HG02798 (cell line): Measurements from ENCODE around the gene GPHN.
"Not testable (repeated sequence)": the region's sequence is repeated elsewhere in the genome, so short reads cannot be mapped to it uniquely, and the experiment has no call there.

Source experiments
- ATAC-seq: cut with Tn5 transposase; IDR thresholded peaks from one replicate; pipeline ENCODE4 v1.9.1; 2021; ENCODE audit warnings: mild to moderate bottlenecking; ENCODE audit not compliant: unreplicated experiment, poor library complexity

Gene GPHN

DNA sequence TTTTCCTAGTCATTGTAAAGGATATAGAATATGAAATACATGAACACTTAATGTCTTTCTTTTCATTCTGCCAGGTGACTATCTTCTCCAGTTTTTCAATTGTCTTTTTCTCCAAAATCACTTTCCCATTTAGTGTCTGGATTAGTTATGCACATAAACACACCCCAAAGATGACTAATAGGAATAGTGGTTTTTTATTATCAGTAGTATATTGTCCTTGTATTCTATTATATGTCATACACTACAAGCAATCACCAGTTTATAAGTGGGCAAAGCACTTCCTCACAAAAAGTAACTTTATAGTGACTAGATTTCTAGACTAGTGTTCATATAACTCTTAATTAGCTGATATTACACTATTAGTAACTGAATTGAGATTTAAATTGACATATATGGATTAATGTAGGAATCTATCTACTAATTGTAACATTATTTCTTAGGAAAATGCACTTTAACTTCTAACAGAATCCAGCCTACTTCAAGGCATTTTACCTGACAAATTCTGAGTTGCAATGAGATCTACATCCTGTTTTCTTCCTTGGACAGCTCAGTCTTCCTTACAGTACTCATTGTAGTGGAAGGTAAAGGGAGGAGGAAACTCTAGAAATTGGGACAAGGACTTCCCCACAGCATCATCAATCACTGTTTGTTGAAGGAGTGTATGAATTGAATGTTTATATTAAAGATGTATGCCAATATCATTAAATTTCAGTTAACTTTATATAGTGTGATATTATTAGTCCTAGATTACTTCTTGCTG lies 495.2 kb downstream of the GPHN start:
- ATAC-seq = no peak

DNA sequence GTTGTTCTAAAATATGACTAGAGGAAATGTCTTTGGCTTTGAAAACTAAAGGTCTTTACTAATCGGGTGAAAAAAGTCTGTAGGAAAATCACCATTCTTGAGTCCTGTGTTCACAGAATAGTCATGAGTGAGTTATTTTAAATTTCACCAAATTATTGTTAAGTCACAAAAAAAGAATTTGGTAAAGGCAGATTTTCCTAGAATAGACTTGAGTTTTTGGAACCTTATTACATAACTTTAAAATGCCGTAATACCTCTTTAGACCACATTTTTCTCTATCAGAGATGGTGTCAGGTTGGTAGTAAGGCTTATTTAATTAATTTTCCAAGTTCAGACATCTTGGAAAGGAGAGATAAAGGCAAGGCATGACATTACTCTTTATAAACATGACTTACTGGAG lies 496.6 kb downstream of the GPHN start:
- no peak for ATAC-seq

DNA sequence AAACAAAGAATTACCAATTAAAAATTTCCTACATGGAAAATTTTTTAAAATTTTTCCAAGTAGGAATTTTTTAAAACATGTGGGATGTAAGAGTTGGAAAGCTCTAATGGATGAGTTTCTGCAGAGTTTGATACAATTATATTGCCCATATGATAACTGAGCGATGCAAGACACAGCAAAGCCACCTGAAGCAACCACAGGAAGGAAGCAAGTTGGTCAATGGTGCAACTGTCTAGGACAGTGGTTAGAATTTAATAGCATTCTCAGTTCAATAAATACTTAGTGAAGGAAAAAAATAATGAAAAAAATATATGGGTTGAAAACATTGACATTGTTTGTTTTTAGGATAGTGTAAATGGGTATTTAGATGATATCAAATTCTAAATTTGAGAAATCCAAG lies 502.7 kb downstream of the GPHN start:
- ATAC-seq = no peak

DNA sequence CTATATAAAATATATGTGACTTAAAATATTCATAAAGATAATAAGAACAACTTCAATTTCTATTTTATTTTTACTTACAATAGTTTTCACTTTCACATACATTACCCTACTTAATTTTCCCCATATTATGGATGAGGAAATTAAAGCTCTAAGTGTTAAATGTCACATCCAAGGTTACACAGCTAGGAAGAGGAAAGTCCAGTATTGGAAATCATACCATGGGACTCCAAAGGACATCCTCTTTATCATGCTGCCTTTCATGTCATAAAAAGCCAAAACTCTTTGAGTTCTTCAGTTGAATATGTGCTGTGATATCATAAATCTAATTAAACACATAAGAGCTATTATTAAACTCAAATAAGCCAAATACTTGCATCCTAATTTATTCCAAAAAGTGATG lies 508.9 kb downstream of the GPHN start:
- ATAC-seq = no peak

DNA sequence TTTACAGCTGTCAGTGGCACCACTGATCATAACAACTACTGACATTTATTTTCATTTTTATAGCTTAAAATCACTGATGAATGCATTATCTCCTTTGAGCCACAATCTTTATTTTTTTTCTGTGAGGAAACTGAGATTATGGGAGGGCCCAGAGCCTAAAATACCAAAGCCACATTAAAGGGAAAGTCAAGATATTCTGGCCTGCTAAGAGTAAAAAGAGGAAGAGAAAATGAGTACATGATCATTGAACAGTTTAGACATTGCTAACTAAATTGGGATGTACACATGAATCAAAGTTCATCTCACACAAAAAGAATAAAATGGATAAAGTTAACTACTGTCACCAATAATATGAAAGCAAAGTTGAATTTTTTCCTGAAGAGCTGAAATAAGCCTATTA lies 510.8 kb downstream of the GPHN start:
- ATAC-seq = no peak

- no peak for ATAC-seq
Observed at GRCh38 chr14:67019796-67020195, 511.8 kb downstream of the GPHN start.

- no peak for ATAC-seq
Observed at GRCh38 chr14:67031920-67032774, 524.2 kb downstream of the GPHN start.

- ATAC-seq = no peak
Observed at GRCh38 chr14:67045440-67045839, 537.5 kb downstream of the GPHN start.

DNA sequence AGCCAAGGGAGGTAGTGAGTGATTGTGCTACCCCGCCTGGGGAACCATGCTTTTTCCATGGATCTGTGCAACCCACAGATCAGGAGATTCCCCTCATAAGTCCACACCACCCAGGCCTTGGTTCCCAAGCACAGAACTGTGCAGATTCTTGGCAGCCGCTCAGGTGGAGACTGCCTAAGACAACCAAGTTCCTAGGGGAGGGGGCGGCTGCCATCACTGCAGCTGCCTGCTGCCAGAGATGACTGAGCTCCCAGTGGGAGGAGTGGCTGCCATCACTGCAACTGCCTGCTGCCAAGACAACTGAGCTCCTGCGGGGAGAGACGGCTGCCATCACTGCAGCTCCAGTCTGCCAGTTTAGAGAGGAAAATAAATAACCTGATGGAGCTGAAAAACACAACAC lies 542.9 kb downstream of the GPHN start:
- ATAC-seq = no peak

GRCh38 chr14:67056684-67057083 lies 548.7 kb downstream of the GPHN start:
- ATAC-seq = no peak

DNA sequence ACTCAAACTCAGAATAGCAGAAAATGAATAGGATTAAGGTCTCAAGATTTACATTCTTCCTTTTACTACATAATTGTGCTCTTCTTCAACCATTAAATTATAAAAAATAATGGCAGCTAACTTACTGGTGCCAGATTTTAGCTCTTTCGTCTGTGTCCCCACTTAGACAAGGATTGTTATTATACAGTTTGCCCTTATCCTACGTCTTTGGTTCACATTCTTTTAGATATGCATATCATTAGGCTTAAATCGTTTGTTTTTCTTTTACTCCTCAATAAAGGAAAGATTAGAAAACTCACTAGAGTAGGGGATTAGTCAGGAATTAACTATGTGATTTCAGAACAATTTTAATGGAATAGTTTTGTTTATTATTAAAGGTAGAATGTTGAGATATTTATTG lies 551.6 kb downstream of the GPHN start:
- ATAC-seq = no peak

DNA sequence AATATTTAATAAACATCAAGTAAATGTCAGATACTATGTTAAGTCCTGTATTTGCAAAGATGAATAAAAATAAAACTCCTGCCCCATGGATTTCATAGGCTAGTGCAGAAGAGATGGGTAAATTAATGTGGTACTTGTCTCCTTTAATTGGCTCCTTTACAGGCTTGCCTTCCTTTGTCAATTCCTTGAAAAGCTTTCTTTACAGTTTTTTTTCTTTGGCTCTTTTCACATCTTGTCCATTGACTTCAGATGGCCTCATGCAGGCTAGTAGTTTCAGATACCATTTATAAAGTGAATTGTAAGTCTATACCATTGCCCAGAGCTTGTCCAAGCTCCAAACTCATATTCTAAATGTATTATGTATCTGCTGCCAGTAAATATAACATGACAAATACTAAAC lies 552.6 kb downstream of the GPHN start:
- no peak for ATAC-seq

DNA sequence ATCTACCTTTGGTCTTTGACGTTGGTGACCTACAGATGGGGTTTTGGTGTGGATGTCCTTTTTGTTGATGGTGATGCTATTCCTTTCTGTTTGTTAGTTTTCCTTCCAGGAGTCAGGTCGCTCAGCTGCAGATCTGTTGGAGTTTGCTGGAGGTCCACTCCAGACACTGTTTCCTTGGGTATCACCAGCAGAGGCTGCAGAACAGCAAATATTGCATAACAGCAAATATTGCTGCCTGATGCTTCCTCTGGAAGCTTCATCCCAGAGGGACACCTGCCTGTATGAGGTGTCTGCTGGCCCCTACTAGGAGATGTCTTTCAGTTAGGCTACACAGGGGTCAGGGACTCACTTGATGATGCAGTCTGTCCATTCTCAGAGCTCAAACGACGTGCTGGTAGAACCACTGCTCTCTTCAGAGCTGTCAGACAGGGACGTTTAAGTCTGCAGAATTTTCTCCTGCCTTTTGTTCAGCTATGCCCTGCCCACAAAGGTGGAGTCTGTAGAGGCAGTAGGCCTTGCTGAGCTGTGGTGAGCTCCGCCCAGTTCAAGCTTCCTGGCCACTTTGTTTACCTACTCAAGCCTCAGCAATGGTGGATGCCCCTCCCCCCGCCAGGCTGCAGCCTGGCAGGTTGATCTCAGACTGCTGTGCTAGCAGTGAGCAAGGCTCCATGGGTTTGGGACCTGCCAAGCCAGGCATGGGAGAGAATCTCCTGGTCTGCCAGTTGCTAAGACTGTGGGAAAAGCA lies 559.3 kb downstream of the GPHN start:
- ATAC-seq = not testable (repeated sequence)

DNA sequence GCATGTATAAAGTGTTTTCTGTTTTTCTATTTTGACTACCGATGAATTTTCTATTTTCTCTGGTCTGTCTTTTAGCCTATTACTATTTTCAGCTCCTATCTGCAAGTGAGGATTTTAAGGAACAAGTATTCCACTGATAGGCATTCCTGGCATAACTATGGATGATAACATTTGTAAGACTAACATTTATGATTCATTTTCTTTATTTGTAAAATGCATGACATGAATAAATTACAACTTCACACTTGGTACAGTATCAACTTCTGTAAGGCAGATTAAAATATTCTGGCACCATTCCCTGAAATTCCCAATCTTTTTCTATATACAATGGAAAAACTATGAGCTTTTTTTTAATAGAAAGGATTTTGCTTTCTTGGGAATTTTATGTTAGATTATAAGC lies 560.3 kb downstream of the GPHN start:
- no peak for ATAC-seq

DNA sequence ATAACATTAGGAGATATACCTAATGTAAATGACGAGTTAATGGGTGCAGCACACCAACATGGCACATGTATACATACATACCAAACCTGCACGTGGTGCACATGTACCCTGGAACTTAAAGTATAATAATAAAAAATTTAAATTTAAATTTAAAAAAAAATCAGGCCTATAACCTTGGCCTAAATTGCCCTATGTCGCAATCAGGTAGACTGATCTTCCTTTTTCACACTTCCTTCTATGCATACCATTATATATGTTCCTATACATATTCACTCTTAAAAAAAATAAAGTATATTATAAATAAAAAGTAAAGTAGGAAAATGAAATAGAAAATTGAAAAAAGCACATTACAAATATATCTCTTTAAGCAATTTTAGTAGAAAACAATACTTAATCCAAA lies 563.6 kb downstream of the GPHN start:
- no peak for ATAC-seq

DNA sequence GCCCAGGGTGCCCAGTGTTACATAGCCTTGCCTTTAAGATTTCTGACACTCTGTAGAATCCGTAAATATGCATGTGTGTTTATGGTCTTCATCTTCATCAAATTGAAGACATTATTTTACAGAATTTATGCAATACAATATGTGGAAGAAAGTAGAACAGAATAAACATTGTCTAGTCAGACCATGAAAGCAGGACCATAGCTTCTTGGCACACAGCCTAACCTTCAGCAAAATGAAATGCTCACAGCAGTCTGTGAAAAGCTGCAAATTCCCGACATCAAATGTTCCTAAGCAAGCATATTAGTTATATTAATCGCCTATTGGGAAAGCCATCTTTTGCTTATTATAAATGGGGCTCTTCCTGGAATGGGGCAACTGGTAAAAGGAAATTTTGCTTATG lies 570.0 kb downstream of the GPHN start:
- ATAC-seq = no peak

GRCh38 chr14:67079846-67080245 lies 571.9 kb downstream of the GPHN start:
- ATAC-seq = no peak

DNA sequence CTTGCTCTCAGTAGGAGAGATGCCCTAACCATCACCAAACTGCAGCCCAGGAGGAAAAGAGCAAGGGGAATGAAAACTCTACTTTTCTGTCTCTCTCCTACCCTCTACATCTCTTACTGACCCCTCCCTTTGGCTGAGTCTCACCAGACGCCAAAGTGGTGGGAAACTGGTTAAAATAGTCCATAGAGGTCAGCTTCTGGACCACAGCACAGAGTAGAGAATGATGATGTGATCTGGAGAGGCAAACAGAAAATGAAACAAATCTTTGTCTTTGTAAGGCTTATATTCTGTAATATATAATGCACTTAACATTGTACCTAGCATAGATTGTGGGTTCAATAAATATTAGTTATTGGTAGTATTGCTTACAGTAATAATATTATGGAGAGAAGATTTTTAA lies 600.3 kb downstream of the GPHN start:
- ATAC-seq = no peak

DNA sequence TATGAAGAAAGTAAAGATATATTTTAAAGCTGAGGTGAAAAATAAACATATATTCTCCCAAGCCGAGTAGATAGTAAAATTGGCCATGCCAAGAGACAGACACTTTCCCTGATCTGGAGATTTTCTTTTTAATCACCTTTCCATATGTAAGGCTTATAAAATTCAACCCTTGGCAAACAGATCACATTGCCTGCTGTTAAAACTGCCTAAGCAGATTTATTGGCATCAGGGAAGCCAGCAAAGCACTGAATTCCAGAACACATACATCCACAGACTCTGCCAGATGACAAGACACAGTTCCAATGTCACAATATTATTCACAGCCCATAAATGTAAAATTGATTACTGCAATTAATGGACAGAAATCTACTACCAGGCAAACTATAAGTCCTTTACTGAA lies 603.1 kb downstream of the GPHN start:
- ATAC-seq = no peak

GRCh38 chr14:67112344-67112743 lies 604.4 kb downstream of the GPHN start:
- ATAC-seq = no peak

DNA sequence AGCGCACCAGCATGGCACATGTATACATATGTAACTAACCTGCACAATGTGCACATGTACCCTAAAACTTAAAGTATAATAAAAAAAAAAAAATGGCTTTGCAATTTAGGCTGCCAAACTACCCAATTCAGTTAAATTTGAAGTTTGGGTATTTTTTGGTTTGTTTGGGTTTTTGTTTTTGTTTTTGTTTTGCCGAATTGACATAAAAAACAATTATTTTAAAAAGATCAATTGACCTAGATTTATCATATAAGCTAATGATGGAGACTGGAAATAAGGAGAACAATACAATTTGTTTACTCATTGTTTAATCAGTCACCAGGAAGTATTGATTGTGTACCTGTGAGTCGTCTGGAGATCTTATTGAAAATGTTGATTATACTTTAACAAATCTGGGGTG lies 619.2 kb downstream of the GPHN start:
- ATAC-seq = no peak
